ENCODE measurements around the gene TNS2.

DNA sequence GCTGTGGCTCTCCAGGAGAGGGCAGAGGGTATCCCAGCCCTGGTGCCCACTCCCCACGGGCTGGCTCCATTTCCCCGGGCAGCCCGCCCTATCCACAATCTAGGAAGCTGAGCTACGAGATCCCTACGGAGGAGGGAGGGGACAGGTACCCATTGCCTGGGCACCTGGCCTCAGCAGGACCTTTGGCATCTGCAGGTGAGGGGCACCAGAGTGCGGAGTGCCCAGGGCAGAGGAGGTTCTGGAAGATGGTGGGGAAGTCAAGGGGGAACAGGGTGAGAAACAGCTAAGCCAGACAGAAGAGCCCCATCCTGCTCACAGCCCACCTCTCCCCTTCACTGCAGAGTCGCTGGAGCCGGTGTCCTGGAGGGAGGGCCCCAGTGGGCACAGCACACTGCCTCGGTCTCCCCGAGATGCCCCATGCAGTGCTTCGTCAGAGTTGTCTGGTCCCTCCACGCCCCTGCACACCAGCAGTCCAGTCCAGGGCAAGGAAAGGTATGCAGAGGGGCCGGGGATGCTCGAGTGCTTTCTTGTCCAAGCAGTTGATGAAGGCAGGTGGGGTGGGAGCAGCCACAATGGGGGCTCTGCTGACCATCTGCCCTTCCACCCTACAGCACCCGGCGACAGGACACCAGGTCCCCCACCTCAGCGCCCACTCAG is 10.3 kb downstream of the TNS2 start:
- TF ChIP-seq, protein P1, sequence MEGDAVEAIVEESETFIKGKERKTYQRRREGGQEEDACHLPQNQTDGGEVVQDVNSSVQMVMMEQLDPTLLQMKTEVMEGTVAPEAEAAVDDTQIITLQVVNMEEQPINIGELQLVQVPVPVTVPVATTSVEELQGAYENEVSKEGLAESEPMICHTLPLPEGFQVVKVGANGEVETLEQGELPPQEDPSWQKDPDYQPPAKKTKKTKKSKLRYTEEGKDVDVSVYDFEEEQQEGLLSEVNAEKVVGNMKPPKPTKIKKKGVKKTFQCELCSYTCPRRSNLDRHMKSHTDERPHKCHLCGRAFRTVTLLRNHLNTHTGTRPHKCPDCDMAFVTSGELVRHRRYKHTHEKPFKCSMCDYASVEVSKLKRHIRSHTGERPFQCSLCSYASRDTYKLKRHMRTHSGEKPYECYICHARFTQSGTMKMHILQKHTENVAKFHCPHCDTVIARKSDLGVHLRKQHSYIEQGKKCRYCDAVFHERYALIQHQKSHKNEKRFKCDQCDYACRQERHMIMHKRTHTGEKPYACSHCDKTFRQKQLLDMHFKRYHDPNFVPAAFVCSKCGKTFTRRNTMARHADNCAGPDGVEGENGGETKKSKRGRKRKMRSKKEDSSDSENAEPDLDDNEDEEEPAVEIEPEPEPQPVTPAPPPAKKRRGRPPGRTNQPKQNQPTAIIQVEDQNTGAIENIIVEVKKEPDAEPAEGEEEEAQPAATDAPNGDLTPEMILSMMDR (IDR thresholded peaks at IDR 0.05 in 4 of 5, conservative IDR thresholded peaks at IDR 0.05 in 1 of 5): no peak
- no peak for TF ChIP-seq POLR2A (IDR thresholded peaks at IDR 0.05)

All from gastrocnemius medialis (tissue), 4 donors.